Suprapubic skin (tissue), 4 donors: ENCODE data around the gene CKM.

ENCODE experiments used
- CTCF ChIP-seq, 2 donors: fragments of 200-600 bp in 1 of 2; fragments of 450-650 bp in 1 of 2; sonication (generic) in 1 of 2; IDR thresholded peaks; one replicate each; pipeline ENCODE4 v1.5.1; 2016 to 2019; ENCODE audit warnings: antibody characterized with exemption in 2 of 2, mild to moderate bottlenecking in 1 of 2, moderate library complexity in 1 of 2
- EP300 ChIP-seq: sonication (generic); formaldehyde crosslinking; IDR thresholded peaks from one replicate; pipeline ENCODE4 v1.6.1; 2017; ENCODE audit warnings: antibody characterized with exemption
- POLR2A ChIP-seq, 2 donors: fragments of 450-650 bp; IDR thresholded peaks; one replicate each; pipeline ENCODE4 v1.6.1; 2017; ENCODE audit warnings: antibody characterized with exemption in 2 of 2, mild to moderate bottlenecking in 2 of 2, moderate library complexity in 2 of 2
- POLR2AphosphoS5 ChIP-seq, 3 donors: sonication (generic); formaldehyde crosslinking; IDR thresholded peaks; one replicate each; pipeline ENCODE4 v1.6.1; 2017; ENCODE audit warnings: antibody characterized with exemption in 3 of 3

DNA sequence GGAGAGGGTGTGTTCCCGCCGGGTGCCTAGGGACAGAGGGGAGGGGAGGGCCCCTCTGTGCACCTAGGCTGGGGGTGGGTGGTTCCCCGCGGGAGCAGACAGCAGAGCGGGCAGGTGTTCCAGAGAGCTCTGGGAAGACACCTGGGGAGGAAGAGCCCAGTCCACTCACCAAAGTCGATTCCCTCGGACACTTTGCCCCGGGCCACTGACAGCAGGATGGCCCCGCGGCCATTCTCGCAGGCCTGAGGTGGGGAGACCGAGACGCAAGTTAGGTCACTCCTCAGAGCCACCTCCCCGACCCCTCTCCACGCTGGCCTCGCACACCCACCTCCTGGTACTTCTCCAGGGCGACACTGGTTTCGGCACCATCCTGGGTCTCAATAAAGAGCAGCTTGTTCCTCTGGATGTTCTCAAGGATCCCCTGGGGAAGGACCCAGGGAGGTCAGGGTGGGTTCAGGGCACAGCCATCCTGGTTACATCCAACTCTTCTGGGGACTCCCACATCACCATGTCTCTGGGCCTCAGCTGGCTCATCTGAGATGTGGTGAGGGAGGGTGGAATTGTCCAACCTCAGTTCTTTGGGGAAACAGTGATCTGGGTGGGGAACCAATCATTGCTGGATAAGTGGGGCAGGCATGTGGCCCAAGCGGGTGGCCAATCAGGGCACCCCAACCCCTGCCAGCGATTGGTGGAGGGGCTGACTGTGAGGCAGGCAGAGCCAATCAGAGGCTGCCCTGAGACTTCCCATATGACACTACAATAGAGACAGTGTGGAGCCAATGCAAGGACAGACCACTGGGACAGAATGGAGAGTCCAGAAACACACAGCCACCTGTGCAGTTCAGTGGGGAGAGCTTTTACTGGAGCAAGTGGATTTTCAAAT, 30.5 kb upstream of the CKM start:
- no peak for TF ChIP-seq CTCF (IDR thresholded peaks at IDR 0.05)
- no peak for TF ChIP-seq POLR2A (IDR thresholded peaks at IDR 0.05)
- no peak for TF ChIP-seq EP300
- TF ChIP-seq POLR2AphosphoS5 (IDR thresholded peaks at IDR 0.05): no peak
